SHP77 treated with DMSO at 0.1 percent for 48 hours (cell line): ENCODE measurements around the gene PTMA.

Experiments used
- DNase-seq: peaks from one replicate; lab custom pipeline; 2025; lab: John Stamatoyannopoulos, UW

The PTMA gene

GRCh38 chr2:231676243-231676642 is 32.1 kb upstream of the PTMA start:
- DNase-seq: no peak

- peak; percentile 55 for DNase-seq
These were observed 30.7 kb upstream of the PTMA start for GRCh38 chr2:231677632-231678104.

- DNase-seq: no peak
These were observed 28.4 kb upstream of the PTMA start for GRCh38 chr2:231679908-231680284.

- DNase-seq: peak; percentile 85
These were observed 27.9 kb upstream of the PTMA start for GRCh38 chr2:231680285-231680991.

- DNase-seq: peak; percentile 65
These were observed 27.1 kb upstream of the PTMA start for GRCh38 chr2:231680992-231681852.

- DNase-seq: peak; percentile 39
These were observed 25.6 kb upstream of the PTMA start for GRCh38 chr2:231682603-231683291.

- peak; percentile 39 for DNase-seq
These were observed 24.8 kb upstream of the PTMA start for GRCh38 chr2:231683292-231684235.

GRCh38 chr2:231684314-231685223 is 23.8 kb upstream of the PTMA start:
- peak; percentile 60 for DNase-seq

GRCh38 chr2:231685349-231686191 is 22.8 kb upstream of the PTMA start:
- peak; percentile 85 for DNase-seq

GRCh38 chr2:231686192-231687100 is 21.9 kb upstream of the PTMA start:
- DNase-seq: no peak

GRCh38 chr2:231687133-231687852 is 21.0 kb upstream of the PTMA start:
- peak; percentile 36 for DNase-seq

- DNase-seq: no peak
These were observed 20.4 kb upstream of the PTMA start for GRCh38 chr2:231687961-231688360.

GRCh38 chr2:231688719-231689118 is 19.6 kb upstream of the PTMA start:
- no peak for DNase-seq

GRCh38 chr2:231689124-231689893 is 19.0 kb upstream of the PTMA start:
- DNase-seq: no peak

- DNase-seq: no peak
These were observed 17.0 kb upstream of the PTMA start for GRCh38 chr2:231691251-231691772.

GRCh38 chr2:231692847-231693246 is 15.5 kb upstream of the PTMA start:
- no peak for DNase-seq

GRCh38 chr2:231693956-231694355 is 14.4 kb upstream of the PTMA start:
- no peak for DNase-seq
